Loucy (cell line): ENCODE results near the gene PAQR7.

Experiments
- CTCF ChIP-seq: fragments of 200-600 bp; sonication (generic); conservative IDR thresholded peaks from 2 replicates; pipeline ENCODE4 v1.5.1; 2014; ENCODE audit warnings: mild to moderate bottlenecking, antibody characterized with exemption, low read length
- EZH2phosphoT487 ChIP-seq: fragments of 200-600 bp; IDR thresholded peaks from 2 replicates; pipeline ENCODE4 v1.6.1; 2018; ENCODE audit warnings: antibody characterized with exemption, mild to moderate bottlenecking, moderate library complexity, borderline replicate concordance

- no peak for TF ChIP-seq CTCF
- no peak for TF ChIP-seq EZH2phosphoT487
These were observed 1.6 kb upstream of the PAQR7 start for GRCh38 chr1:25877155-25877554.
